Epithelial cell of prostate (primary cell): ENCODE results near the gene TRIML2.
"Not testable (repeated sequence)": the region's sequence is repeated elsewhere in the genome, so short reads cannot be mapped to it uniquely, and the experiment has no call there.

Experiments used
- DNase-seq: peaks from one replicate; pipeline ENCODE4 v3.0.0-alpha.2; 2011; ENCODE audit warnings: low read depth, low spot score
- H3K27ac ChIP-seq: fragments of 450-650 bp; 2 replicates; pipeline ENCODE4 v1.5.1; 2017; ENCODE audit warnings: mild to moderate bottlenecking

Gene TRIML2

GRCh38 chr4:188107931-188108843 is 1.2 kb downstream of the TRIML2 start:
- peak overlapping the region; percentile 63 for H3K27ac ChIP-seq
- DNase-seq: peak; percentile 29

- DNase-seq: no peak
- H3K27ac ChIP-seq: no peak overlapping the region
These were observed 2.9 kb downstream of the TRIML2 start for GRCh38 chr4:188106454-188106853.

DNA sequence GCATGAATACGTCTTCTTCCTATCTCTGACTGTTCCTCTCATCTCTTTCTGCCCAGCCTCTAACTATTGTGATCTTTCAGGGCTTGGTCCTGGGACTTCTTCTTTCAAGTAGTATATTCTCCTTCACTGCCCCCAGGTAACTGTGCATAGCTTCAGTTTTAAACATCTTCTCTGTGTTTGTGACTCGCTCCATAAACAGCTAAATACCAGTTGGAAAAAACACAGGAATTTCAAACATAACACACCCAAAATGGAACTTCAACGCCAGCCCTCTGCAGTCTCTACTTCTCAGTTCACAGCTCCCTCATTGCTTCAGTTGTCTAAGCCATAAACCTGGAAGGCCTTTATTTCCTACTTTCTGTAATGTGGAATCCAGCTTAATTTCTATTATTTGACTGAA is 16.6 kb downstream of the TRIML2 start:
- no peak for DNase-seq
- no peak overlapping the region for H3K27ac ChIP-seq

- H3K27ac ChIP-seq: no peak overlapping the region
- no peak for DNase-seq
These were observed 22.5 kb downstream of the TRIML2 start for GRCh38 chr4:188086858-188087257.

DNA sequence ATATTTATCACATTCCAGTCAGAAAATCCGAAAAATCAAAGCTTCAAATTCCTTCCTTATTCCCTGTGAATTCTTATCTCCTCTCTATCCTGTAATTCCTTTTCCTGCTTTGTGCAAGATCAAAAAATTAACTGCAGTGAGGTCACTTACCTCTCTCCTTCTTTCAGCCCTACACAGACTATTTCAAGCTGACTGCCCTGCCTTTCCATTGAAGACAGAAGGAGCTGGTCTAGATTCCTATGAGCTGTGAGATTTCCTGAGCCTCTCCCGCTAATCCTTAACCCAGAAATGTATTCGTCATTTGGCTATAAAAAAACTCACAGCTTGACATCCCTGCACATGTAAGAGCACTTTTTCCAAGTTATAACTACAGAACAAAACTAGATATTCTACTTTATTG is 26.6 kb downstream of the TRIML2 start:
- no peak for DNase-seq

GRCh38 chr4:188078116-188078515 is 31.3 kb downstream of the TRIML2 start:
- no peak for DNase-seq
- H3K27ac ChIP-seq: no peak overlapping the region

More for the DNA sequence above, 26.6 kb downstream of the TRIML2 start:
- H3K27ac ChIP-seq: no peak overlapping the region

DNA sequence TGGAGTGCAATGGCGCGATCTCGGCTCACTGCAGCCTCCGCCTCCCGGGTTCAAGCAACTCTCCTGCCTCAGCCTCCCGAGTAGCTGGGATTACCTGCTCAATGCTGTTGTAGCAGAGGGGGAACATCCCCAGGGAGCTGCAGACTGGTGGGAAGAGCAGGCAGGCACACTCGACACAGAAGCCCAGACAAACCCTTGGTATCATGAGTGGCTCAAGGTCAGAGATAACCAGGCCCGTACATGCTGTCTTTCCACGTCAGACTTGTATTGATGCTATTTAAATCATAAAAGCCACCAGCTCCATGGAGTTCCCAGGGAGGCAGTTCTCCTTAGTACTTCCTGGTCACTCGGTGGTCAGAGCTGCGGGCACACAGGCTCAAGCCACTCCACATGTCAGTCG is 33.2 kb downstream of the TRIML2 start:
- DNase-seq: no peak
- no peak overlapping the region for H3K27ac ChIP-seq

- no peak for DNase-seq
These were observed 48.3 kb downstream of the TRIML2 start for GRCh38 chr4:188061083-188061482.

DNA sequence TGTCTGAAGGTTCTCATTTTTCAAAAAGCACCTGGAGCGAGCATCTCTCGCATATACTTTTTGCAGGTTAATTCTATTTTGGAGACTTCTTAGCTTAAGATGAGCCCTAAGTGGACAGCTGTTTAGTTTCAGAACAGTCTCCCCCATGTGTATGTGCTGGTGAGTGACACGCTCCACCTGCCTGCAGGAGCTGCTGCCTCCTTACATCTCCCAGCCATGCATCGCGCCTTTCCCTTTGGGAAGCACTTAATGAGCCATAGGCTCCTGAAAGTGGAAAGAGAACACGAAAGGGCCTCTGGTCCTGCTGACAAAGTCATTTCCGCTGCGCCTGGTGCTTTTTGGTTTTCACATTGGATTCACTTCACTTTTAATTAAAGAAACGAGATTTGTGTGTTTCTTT is 56.1 kb downstream of the TRIML2 start:
- no peak for DNase-seq
- H3K27ac ChIP-seq: no peak overlapping the region

More at GRCh38 chr4:188061083-188061482, 48.3 kb downstream of the TRIML2 start:
- H3K27ac ChIP-seq: no peak overlapping the region

DNA sequence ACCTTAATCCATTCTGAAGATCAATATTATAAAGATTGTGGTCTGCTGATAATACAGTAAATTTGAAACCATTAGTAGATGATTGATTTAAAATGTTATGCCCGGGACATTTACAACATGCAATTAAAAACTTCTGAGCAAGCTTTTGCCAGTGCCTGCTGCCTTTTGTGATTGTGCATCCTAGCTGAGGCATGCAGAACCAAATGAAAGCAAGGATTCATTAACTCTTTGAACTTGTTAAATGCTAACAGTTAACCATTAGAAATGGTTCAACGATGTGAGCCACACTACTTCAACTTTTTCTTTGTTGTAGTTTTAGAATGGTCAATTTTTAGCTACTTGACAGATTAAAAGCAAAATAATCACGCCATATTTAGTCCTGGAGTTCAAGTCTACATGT is 62.7 kb downstream of the TRIML2 start:
- no peak overlapping the region for H3K27ac ChIP-seq
- no peak for DNase-seq

DNA sequence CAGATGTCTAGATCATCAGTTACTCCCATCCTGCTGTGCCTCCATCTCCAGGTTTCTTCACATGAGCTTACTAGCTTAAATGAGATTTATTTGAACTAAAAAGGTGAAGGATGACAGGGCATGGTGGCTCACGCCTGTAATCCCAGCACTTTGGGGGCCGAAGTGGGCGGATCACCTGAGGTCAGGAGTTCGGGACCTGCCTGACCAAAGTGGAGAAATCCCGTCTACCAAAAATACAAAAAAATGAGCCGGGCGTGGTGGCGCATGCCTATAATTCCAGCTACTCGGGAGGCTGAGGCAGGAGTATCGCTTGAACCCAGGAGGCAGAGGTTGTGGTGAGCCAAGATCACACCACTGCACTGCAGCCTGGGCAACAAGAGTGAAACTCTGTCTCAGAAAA is 63.9 kb downstream of the TRIML2 start:
- not testable (repeated sequence) for H3K27ac ChIP-seq, DNase-seq

GRCh38 chr4:188043154-188043553 is 66.2 kb downstream of the TRIML2 start:
- no peak for DNase-seq
- no peak overlapping the region for H3K27ac ChIP-seq

GRCh38 chr4:188042191-188042590 is 67.2 kb downstream of the TRIML2 start:
- DNase-seq: no peak
- no peak overlapping the region for H3K27ac ChIP-seq

DNA sequence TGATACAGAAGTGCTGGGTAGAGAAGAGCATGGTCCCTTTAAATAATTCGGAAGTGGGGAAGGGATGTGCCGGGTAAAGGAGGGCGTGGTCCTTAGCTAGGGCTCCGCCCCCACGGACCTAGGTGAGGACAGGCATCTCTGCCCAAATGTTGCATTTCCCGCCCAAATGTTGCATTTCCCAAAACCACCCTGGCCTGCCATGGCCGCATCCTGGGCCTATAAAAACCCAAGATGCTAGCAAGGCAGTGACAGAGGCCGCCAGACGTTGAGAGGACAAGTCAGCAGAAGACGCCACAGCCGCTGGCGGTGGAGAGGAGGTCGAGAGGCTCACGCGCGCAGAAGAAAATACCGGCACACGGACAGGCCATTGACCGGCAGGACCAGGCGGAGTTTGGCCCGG is 67.7 kb downstream of the TRIML2 start:
- DNase-seq: no peak
- no peak overlapping the region for H3K27ac ChIP-seq
